ENCODE results near the gene STOML1. TPM values are rescaled to one million over a fixed set of nuclear protein-coding genes. Genes with fewer than 3 reads are reported as not detected.

Gene STOML1
- total and polyA plus RNA-seq, 4 donors, result 10.5 to 19.2 (median 14.7) TPM

DNA sequence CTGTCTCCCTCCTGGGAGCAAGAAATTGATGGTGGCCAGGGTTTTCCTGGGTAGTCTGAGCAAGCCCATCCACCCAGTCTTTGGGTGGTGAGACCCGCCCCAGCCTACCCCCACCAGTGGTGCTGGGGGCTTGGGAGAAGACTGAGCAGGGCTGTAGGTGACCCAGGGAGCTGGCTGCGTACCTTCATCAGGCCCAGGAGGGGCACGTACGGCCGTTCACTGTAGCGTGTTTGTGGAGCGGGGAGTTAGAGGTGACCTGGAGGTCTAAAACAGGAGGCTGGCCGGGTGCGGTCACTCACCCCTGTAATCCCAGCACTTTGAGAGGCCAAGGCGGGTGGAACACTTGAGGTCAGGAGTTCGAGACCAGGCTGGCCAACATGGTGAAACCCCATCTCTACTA lies 54.4 kb downstream of the STOML1 start:
- ATAC-seq (ENCODE audit: low FRiP score), result no peak
- intact Hi-C loops (cut with DNase I), result no loop called here
- H3K4me1 ChIP-seq (ENCODE audit: control insufficient read depth in 1 of 2, insufficient read depth in 2 of 2, low read length in 2 of 2), result peaks cover 5 to 13% of the 10 kb centered on the region in 2 donors

DNA sequence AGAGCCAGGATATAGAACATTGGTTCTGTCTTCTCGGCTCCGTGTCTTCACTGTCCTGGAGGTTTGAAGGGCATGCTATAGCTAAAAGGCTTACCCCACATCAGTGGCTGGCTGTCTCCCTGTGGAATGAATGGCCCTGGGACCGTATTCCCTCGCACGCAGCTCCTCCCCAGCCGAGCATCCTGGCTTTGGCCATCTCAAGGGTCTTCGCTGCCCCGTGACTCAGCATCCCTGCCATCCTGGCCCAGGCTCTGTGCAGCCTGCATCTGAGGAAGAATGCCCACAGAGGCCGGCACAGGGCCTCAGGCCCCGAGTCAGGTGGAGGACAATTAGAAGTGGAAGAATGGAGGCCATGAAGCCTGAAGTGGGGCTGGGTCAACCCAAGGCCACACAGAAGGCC lies 54.8 kb downstream of the STOML1 start:
- no peaks in the 10 kb centered on the region for H3K9me3 ChIP-seq (ENCODE audit: control insufficient read depth, low read length)
- ATAC-seq (ENCODE audit: low FRiP score), result no peak
- no peak overlapping the region for H3K4me3 ChIP-seq (ENCODE audit: low read length in 2 of 2)
- peaks cover 5 to 13% of the 10 kb centered on the region in 2 donors for H3K4me1 ChIP-seq (ENCODE audit: control insufficient read depth in 1 of 2, insufficient read depth in 2 of 2, low read length in 2 of 2)
- H3K36me3 ChIP-seq (ENCODE audit: control insufficient read depth in 1 of 2, insufficient read depth in 2 of 2, low read length in 1 of 2), result no peaks in the 10 kb centered on the region
- 59 to 61% methylated on average over 9 to 10 of the region's 10 CpGs for WGBS, 2 donors
- peak; percentile 40 to 47 for DNase-seq
- no peak overlapping the region for H3K27ac ChIP-seq (ENCODE audit: low read depth in 1 of 2, low read length in 2 of 2)
- intact Hi-C loops (cut with DNase I), result no loop called here
- no peaks in the 10 kb centered on the region for H3K27me3 ChIP-seq (ENCODE audit: control insufficient read depth in 1 of 2, insufficient read depth in 2 of 2, low read length in 1 of 2)

More for the DNA sequence above, 54.4 kb downstream of the STOML1 start:
- no peaks in the 10 kb centered on the region for H3K36me3 ChIP-seq (ENCODE audit: control insufficient read depth in 1 of 2, insufficient read depth in 2 of 2, low read length in 1 of 2)
- WGBS, 2 donors, result 96 to 99% methylated on average over 11 of the region's 11 CpGs
- no peak overlapping the region for H3K4me3 ChIP-seq (ENCODE audit: low read length in 2 of 2)
- H3K27me3 ChIP-seq (ENCODE audit: control insufficient read depth in 1 of 2, insufficient read depth in 2 of 2, low read length in 1 of 2), result no peaks in the 10 kb centered on the region
- H3K27ac ChIP-seq (ENCODE audit: low read depth in 1 of 2, low read length in 2 of 2), result no peak overlapping the region
- H3K9me3 ChIP-seq (ENCODE audit: control insufficient read depth, low read length), result no peaks in the 10 kb centered on the region
- DNase-seq, result peak; percentile 38 to 67

- 26 to 27% methylated on average over 12 of the region's 12 CpGs for WGBS, 2 donors
- H3K9me3 ChIP-seq (ENCODE audit: control insufficient read depth, low read length), result no peaks in the 10 kb centered on the region
- no peaks in the 10 kb centered on the region for H3K27me3 ChIP-seq (ENCODE audit: control insufficient read depth in 1 of 2, insufficient read depth in 2 of 2, low read length in 1 of 2)
- H3K27ac ChIP-seq (ENCODE audit: low read depth in 1 of 2, low read length in 2 of 2), result peak overlapping the region in 1 of 2 donors; percentile 43
- ATAC-seq (ENCODE audit: low FRiP score) (no peak), DNase-seq (peak; percentile 35 to 39)
- no peaks in the 10 kb centered on the region for H3K36me3 ChIP-seq (ENCODE audit: control insufficient read depth in 1 of 2, insufficient read depth in 2 of 2, low read length in 1 of 2)
- no peak overlapping the region for H3K4me3 ChIP-seq (ENCODE audit: low read length in 2 of 2)
- peaks cover 4 to 13% of the 10 kb centered on the region in 2 donors for H3K4me1 ChIP-seq (ENCODE audit: control insufficient read depth in 1 of 2, insufficient read depth in 2 of 2, low read length in 2 of 2)
- intact Hi-C loops (cut with DNase I), result no loop called here
These were observed 55.4 kb downstream of the STOML1 start for GRCh38 chr15:73936588-73937290.

- 3 to 5% methylated on average over 5 of the region's 5 CpGs for WGBS, 2 donors
- intact Hi-C loops (cut with DNase I), result no loop called here
- ATAC-seq (ENCODE audit: low FRiP score), result no peak
- Histone ChIP-seq H3K27me3 (ENCODE audit: control insufficient read depth in 1 of 2, insufficient read depth in 2 of 2, low read length in 1 of 2) (no peaks in the 10 kb centered on the region), H3K27ac (ENCODE audit: low read depth in 1 of 2, low read length in 2 of 2) (peak overlapping the region in 1 of 2 donors; percentile 43), H3K4me3 (ENCODE audit: low read length in 2 of 2) (no peak overlapping the region), H3K4me1 (ENCODE audit: control insufficient read depth in 1 of 2, insufficient read depth in 2 of 2, low read length in 2 of 2) (peaks cover 4 to 13% of the 10 kb centered on the region in 2 donors), H3K36me3 (ENCODE audit: control insufficient read depth in 1 of 2, insufficient read depth in 2 of 2, low read length in 1 of 2) (no peaks in the 10 kb centered on the region), H3K9me3 (ENCODE audit: control insufficient read depth, low read length) (no peaks in the 10 kb centered on the region)
- DNase-seq, result peak; percentile 61 to 68
These were observed 55.9 kb downstream of the STOML1 start for GRCh38 chr15:73936181-73936580.

- H3K27me3 ChIP-seq (ENCODE audit: control insufficient read depth in 1 of 2, insufficient read depth in 2 of 2, low read length in 1 of 2), result no peaks in the 10 kb centered on the region
- no peak overlapping the region for H3K27ac ChIP-seq (ENCODE audit: low read depth in 1 of 2, low read length in 2 of 2)
- H3K4me3 ChIP-seq (ENCODE audit: low read length in 2 of 2), result no peak overlapping the region
- intact Hi-C loops (cut with DNase I), result no loop called here
- WGBS, 2 donors, result 62 to 67% methylated on average over 4 of the region's 4 CpGs
- DNase-seq (peak; percentile 18 to 65), ATAC-seq (ENCODE audit: low FRiP score) (no peak)
- no peaks in the 10 kb centered on the region for H3K36me3 ChIP-seq (ENCODE audit: control insufficient read depth in 1 of 2, insufficient read depth in 2 of 2, low read length in 1 of 2)
- peaks cover 3 to 10% of the 10 kb centered on the region in 2 donors for H3K4me1 ChIP-seq (ENCODE audit: control insufficient read depth in 1 of 2, insufficient read depth in 2 of 2, low read length in 2 of 2)
- no peaks in the 10 kb centered on the region for H3K9me3 ChIP-seq (ENCODE audit: control insufficient read depth, low read length)
These were observed 56.5 kb downstream of the STOML1 start for GRCh38 chr15:73935547-73935946.

DNA sequence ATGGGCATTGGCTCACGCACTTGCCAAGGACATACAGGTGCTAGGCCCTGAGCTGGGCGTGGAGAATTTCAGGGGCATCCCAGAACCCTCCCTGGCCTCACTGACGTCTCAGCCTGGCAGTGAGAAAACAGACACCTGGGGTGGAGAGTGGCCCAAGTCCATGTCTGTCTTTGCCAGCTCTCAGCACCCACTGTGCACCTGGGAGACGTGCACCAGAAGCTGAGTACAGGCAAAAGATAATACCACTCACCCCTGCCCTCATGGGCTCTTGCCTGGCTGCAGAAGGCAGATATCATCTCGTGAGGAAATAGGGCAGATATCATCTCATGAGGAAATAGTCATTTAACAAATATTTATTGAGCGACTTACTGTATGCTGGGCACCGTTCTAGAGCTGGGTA lies 57.8 kb downstream of the STOML1 start:
- Histone ChIP-seq H3K27ac (ENCODE audit: low read depth in 1 of 2, low read length in 2 of 2) (no peak overlapping the region), H3K9me3 (ENCODE audit: control insufficient read depth, low read length) (no peaks in the 10 kb centered on the region), H3K4me3 (ENCODE audit: low read length in 2 of 2) (no peak overlapping the region), H3K4me1 (ENCODE audit: control insufficient read depth in 1 of 2, insufficient read depth in 2 of 2, low read length in 2 of 2) (peaks cover 0 to 2% of the 10 kb centered on the region in 2 donors), H3K36me3 (ENCODE audit: control insufficient read depth in 1 of 2, insufficient read depth in 2 of 2, low read length in 1 of 2) (no peaks in the 10 kb centered on the region), H3K27me3 (ENCODE audit: control insufficient read depth in 1 of 2, insufficient read depth in 2 of 2, low read length in 1 of 2) (no peaks in the 10 kb centered on the region)
- DNase-seq, result peak; percentile 26 to 72
- intact Hi-C loops (cut with DNase I), result no loop called here
- no peak for ATAC-seq (ENCODE audit: low FRiP score)
- WGBS, 2 donors, result 49 to 54% methylated on average over 7 of the region's 7 CpGs

GRCh38 chr15:73932381-73933191 lies 59.5 kb downstream of the STOML1 start:
- H3K4me3 ChIP-seq (ENCODE audit: low read length in 2 of 2), result no peak overlapping the region
- 30 to 43% methylated on average over 6 of the region's 6 CpGs for WGBS, 2 donors
- DNase-seq, result peak in 1 of 2 donors; percentile 11

GRCh38 chr15:73931441-73931840 lies 60.7 kb downstream of the STOML1 start:
- H3K27ac ChIP-seq (ENCODE audit: low read depth in 1 of 2, low read length in 2 of 2), result peak overlapping the region in 1 of 2 donors; percentile 93

More at GRCh38 chr15:73932381-73933191, 59.5 kb downstream of the STOML1 start:
- no peaks in the 10 kb centered on the region for H3K36me3 ChIP-seq (ENCODE audit: control insufficient read depth in 1 of 2, insufficient read depth in 2 of 2, low read length in 1 of 2)
- no peaks in the 10 kb centered on the region for H3K9me3 ChIP-seq (ENCODE audit: control insufficient read depth, low read length)
- H3K27me3 ChIP-seq (ENCODE audit: control insufficient read depth in 1 of 2, insufficient read depth in 2 of 2, low read length in 1 of 2), result no peaks in the 10 kb centered on the region
- peaks cover 0 to 2% of the 10 kb centered on the region in 2 donors for H3K4me1 ChIP-seq (ENCODE audit: control insufficient read depth in 1 of 2, insufficient read depth in 2 of 2, low read length in 2 of 2)
- intact Hi-C loops (cut with DNase I), result no loop called here
- ATAC-seq (ENCODE audit: low FRiP score), result no peak
- no peak overlapping the region for H3K27ac ChIP-seq (ENCODE audit: low read depth in 1 of 2, low read length in 2 of 2)

More at GRCh38 chr15:73931441-73931840, 60.7 kb downstream of the STOML1 start:
- H3K27me3 ChIP-seq (ENCODE audit: control insufficient read depth in 1 of 2, insufficient read depth in 2 of 2, low read length in 1 of 2), result no peaks in the 10 kb centered on the region
- ATAC-seq (ENCODE audit: low FRiP score) (no peak), DNase-seq (peak; percentile 36 to 41)
- intact Hi-C loops (cut with DNase I), result no loop called here
- H3K9me3 ChIP-seq (ENCODE audit: control insufficient read depth, low read length), result no peaks in the 10 kb centered on the region
- 35 to 42% methylated on average over 2 of the region's 2 CpGs for WGBS, 2 donors
- H3K36me3 ChIP-seq (ENCODE audit: control insufficient read depth in 1 of 2, insufficient read depth in 2 of 2, low read length in 1 of 2), result no peaks in the 10 kb centered on the region
- no peak overlapping the region for H3K4me3 ChIP-seq (ENCODE audit: low read length in 2 of 2)
- H3K4me1 ChIP-seq (ENCODE audit: control insufficient read depth in 1 of 2, insufficient read depth in 2 of 2, low read length in 2 of 2), result peaks cover 0 to 1% of the 10 kb centered on the region in 2 donors

Data from aorta (tissue), 5 donors.